Measurements from ENCODE around the gene LRMDA.

DNA sequence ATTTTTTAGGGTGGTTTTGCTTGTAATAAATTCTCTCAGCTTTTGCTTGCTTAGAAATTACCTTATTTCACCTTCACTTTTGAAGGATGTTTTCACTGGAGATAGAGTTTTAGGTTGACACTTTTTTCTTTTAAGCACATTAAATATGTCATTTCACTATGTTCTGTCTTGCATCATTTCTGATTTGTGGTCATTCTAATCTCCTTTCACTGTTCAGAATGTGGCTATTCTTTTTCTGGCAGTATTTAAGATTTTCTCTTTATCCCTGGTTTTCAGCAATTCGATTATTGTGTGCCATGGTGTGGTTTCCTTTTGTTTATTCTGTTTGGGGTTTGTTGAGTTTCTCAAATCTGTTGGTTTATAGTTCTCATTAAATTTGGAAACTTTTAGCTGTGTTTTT, 1140.6 kb downstream of the LRMDA start:
- TF ChIP-seq CTCF (IDR thresholded peaks at IDR 0.05; ENCODE audit: borderline replicate concordance, extremely low read depth, low read length, poor library complexity, severe bottlenecking) (no peak), EZH2 (IDR thresholded peaks at IDR 0.05; ENCODE audit: borderline replicate concordance, low read depth, low read length, severe bottlenecking) (no peak)

All from DND-41 (cell line).